H9 (cell line): Measurements from ENCODE around the gene PNMA6F. TPM values are rescaled to one million over a fixed set of nuclear protein-coding genes. Genes with fewer than 3 reads are reported as not detected.

ENCODE experiments used
- DNase-seq: peaks from one replicate; pipeline ENCODE4 v3.0.0-alpha.2; 2017
- H2AFZ ChIP-seq: one replicate; pipeline ENCODE4 v1.6.1; 2013; ENCODE audit warnings: mild to moderate bottlenecking, low read length, control low read depth, moderate library complexity
- H2AK5ac ChIP-seq: 2 replicates; pipeline ENCODE4 v1.6.1; 2013; ENCODE audit warnings: low read length, control low read depth, mixed read lengths; ENCODE audit not compliant: insufficient read length
- H2BK120ac ChIP-seq: one replicate; pipeline ENCODE4 v1.6.1; 2013; ENCODE audit warnings: low read depth, mild to moderate bottlenecking, low read length, control low read depth, inconsistent platforms; ENCODE audit not compliant: poor library complexity, severe bottlenecking
- H2BK12ac ChIP-seq: 2 replicates; pipeline ENCODE4 v1.6.1; 2013; ENCODE audit warnings: low read length, control low read depth, mixed read lengths, low read depth; ENCODE audit not compliant: insufficient read length
- H2BK15ac ChIP-seq: 2 replicates; pipeline ENCODE4 v1.6.1; 2013; ENCODE audit warnings: low read depth, low read length, control low read depth
- H2BK20ac ChIP-seq: one replicate; pipeline ENCODE4 v1.6.1; 2013; ENCODE audit warnings: low read depth, mild to moderate bottlenecking, low read length, control low read depth, inconsistent platforms; ENCODE audit not compliant: poor library complexity, severe bottlenecking
- H2BK5ac ChIP-seq: 2 replicates; pipeline ENCODE4 v1.6.1; 2013; ENCODE audit warnings: low read length, control low read depth, mixed read lengths; ENCODE audit not compliant: insufficient read length
- H3K14ac ChIP-seq: 2 replicates; pipeline ENCODE4 v1.6.1; 2013; ENCODE audit warnings: low read length, control low read depth; ENCODE audit not compliant: insufficient read depth
- H3K18ac ChIP-seq: 2 replicates; pipeline ENCODE4 v1.6.1; 2013; ENCODE audit warnings: low read depth, mild to moderate bottlenecking, mixed read lengths, low read length, control low read depth; ENCODE audit not compliant: insufficient read length
- H3K23ac ChIP-seq: 2 replicates; pipeline ENCODE4 v1.6.1; 2013; ENCODE audit warnings: low read length, control low read depth, mixed read lengths, low read depth; ENCODE audit not compliant: insufficient read length
- H3K23me2 ChIP-seq: 2 replicates; pipeline ENCODE4 v1.6.1; 2013; ENCODE audit warnings: low read depth, mild to moderate bottlenecking, mixed read lengths, low read length, control low read depth; ENCODE audit not compliant: insufficient read length, poor library complexity, severe bottlenecking
- H3K27ac ChIP-seq: 2 replicates; pipeline ENCODE4 v1.5.1; 2013; ENCODE audit warnings: low read length, control low read depth, mixed read lengths, low read depth; ENCODE audit not compliant: insufficient read length
- H3K27me3 ChIP-seq: 2 replicates; pipeline ENCODE4 v1.6.1; 2013; ENCODE audit warnings: low read length, control low read depth, inconsistent platforms; ENCODE audit not compliant: insufficient read depth
- H3K4ac ChIP-seq: 2 replicates; pipeline ENCODE4 v1.6.1; 2013; ENCODE audit warnings: low read depth, mild to moderate bottlenecking, control low read depth, inconsistent platforms, low read length, moderate library complexity
- H3K4me1 ChIP-seq: 2 replicates; pipeline ENCODE4 v1.6.1; 2013; ENCODE audit warnings: low read length, control low read depth, inconsistent platforms; ENCODE audit not compliant: insufficient read depth
- H3K4me2 ChIP-seq: 2 replicates; pipeline ENCODE4 v1.6.1; 2013; ENCODE audit warnings: low read length, control low read depth, mixed read lengths; ENCODE audit not compliant: insufficient read length, insufficient read depth
- H3K56ac ChIP-seq: 2 replicates; pipeline ENCODE4 v1.6.1; 2013; ENCODE audit warnings: low read depth, mild to moderate bottlenecking, mixed read lengths, low read length, control low read depth; ENCODE audit not compliant: insufficient read length
- H3K79me1 ChIP-seq: 2 replicates; pipeline ENCODE4 v1.6.1; 2013; ENCODE audit warnings: low read depth, mild to moderate bottlenecking, moderate library complexity, low read length, control low read depth, inconsistent platforms; ENCODE audit not compliant: insufficient read depth, poor library complexity, severe bottlenecking
- H3K79me2 ChIP-seq: 2 replicates; pipeline ENCODE4 v1.6.1; 2013; ENCODE audit warnings: low read length, control low read depth, inconsistent platforms; ENCODE audit not compliant: insufficient read depth
- H3K9ac ChIP-seq: 2 replicates; pipeline ENCODE4 v1.6.1; 2013; ENCODE audit warnings: low read length, control low read depth, mixed read lengths; ENCODE audit not compliant: insufficient read length; ENCODE audit errors: extremely low read depth
- H3K9me3 ChIP-seq: one replicate; pipeline ENCODE4 v1.6.1; 2013; ENCODE audit warnings: low read depth, low read length, inconsistent platforms; ENCODE audit not compliant: control insufficient read depth
- H3T11ph ChIP-seq: one replicate; pipeline ENCODE4 v1.6.1; 2013; ENCODE audit warnings: mild to moderate bottlenecking, low read length, control low read depth, inconsistent platforms
- H4K20me1 ChIP-seq: one replicate; pipeline ENCODE4 v1.6.1; 2013; ENCODE audit not compliant: control insufficient read depth, insufficient read length, insufficient read depth
- H4K5ac ChIP-seq: 2 replicates; pipeline ENCODE4 v1.6.1; 2013; ENCODE audit warnings: low read depth, mild to moderate bottlenecking, mixed read lengths, low read length, control low read depth; ENCODE audit not compliant: insufficient read length
- H4K8ac ChIP-seq: replicated peaks from 2 replicates; pipeline ENCODE4 v1.6.1; 2013; ENCODE audit warnings: low read length, control low read depth, mixed read lengths, low read depth; ENCODE audit not compliant: insufficient read length
- H4K91ac ChIP-seq: 2 replicates; pipeline ENCODE4 v1.6.1; 2013; ENCODE audit warnings: low read depth, mild to moderate bottlenecking, moderate library complexity, mixed read lengths, low read length, control low read depth; ENCODE audit not compliant: insufficient read length
- H3K27ac Mint-ChIP-seq, 3 experiments: 2 replicates in 2 of 3; 3 replicates in 1 of 3; pipeline ENCODE4 v1.8.0; 2020 to 2021; ENCODE audit warnings: mixed read lengths in 3 of 3, mild to moderate bottlenecking in 1 of 3, moderate library complexity in 1 of 3
- H3K27me3 Mint-ChIP-seq: 2 replicates; pipeline ENCODE4 v1.8.0; 2021; ENCODE audit warnings: low read depth, mild to moderate bottlenecking, moderate library complexity, mixed read lengths
- H3K36me3 Mint-ChIP-seq, 3 experiments: 2 replicates in 2 of 3; 3 replicates in 1 of 3; pipeline ENCODE4 v1.8.0; 2020 to 2021; ENCODE audit warnings: low read depth in 3 of 3, mixed read lengths in 3 of 3; ENCODE audit not compliant: insufficient read depth in 1 of 3
- H3K4me1 Mint-ChIP-seq, 2 experiments: 2 replicates each; pipeline ENCODE4 v1.8.0; 2020; ENCODE audit warnings: mixed read lengths in 2 of 2
- H3K4me3 Mint-ChIP-seq, 2 experiments: 2 replicates in 1 of 2; 3 replicates in 1 of 2; pipeline ENCODE4 v1.8.0; 2020 to 2021; ENCODE audit warnings: mild to moderate bottlenecking in 2 of 2, mixed read lengths in 2 of 2, moderate library complexity in 1 of 2
- H3K9me3 Mint-ChIP-seq, 2 experiments: 2 replicates in 1 of 2; 3 replicates in 1 of 2; pipeline ENCODE4 v1.8.0; 2020; ENCODE audit warnings: mild to moderate bottlenecking in 2 of 2, mixed read lengths in 2 of 2, moderate library complexity in 1 of 2
- CTCF ChIP-seq: fragments of 200-600 bp; sonication (generic); conservative IDR thresholded peaks from 3 replicates; pipeline ENCODE4 v1.8.0; 2021; ENCODE audit warnings: antibody characterized with exemption, mild to moderate bottlenecking
- WGBS: extraction: QIAGEN DNeasy Blood & Tissue Kit; methylation state at CpG from one replicate; pipeline ENCODE4 v1.1.7; 2013; ENCODE audit warnings: missing lambda C conversion rate, low lambda C conversion rate, mixed read lengths; ENCODE audit not compliant: insufficient read length; ENCODE audit errors: extremely low coverage; 5-methylcytosine and 5-hydroxymethylcytosine counted together
- total RNA-seq: library from RNA; stranded (reverse); gene quantifications from 2 replicates; pipeline ENCODE4 v1.2.1, GENCODE V29; 2021

PNMA6F gene
- total RNA-seq, 1 experiment from 2014 or later: not detected

GRCh38 chrX:153340111-153340510 is 18.5 kb upstream of the PNMA6F start:
- Histone ChIP-seq H3K4ac (no peak overlapping the region), H2BK12ac (no peak overlapping the region), H3K9ac (no peak overlapping the region), H3K56ac (no peak overlapping the region), H3K4me1 (no peaks in the 10 kb centered on the region), H3T11ph (no peak overlapping the region), H4K5ac (no peak overlapping the region), H3K14ac (no peak overlapping the region), H2BK120ac (no peak overlapping the region), H3K79me1 (no peaks in the 10 kb centered on the region), H2BK20ac (no peak overlapping the region), H3K27me3 (no peaks in the 10 kb centered on the region), H2BK5ac (no peak overlapping the region), H3K23me2 (no peaks in the 10 kb centered on the region), H3K18ac (no peak overlapping the region), H3K9me3 (peaks cover 36% of the 10 kb centered on the region), H3K4me2 (no peak overlapping the region), H4K91ac (no peak overlapping the region), H3K79me2 (no peaks in the 10 kb centered on the region), H4K20me1 (no peaks in the 10 kb centered on the region), H4K8ac (no peak overlapping the region), H2AK5ac (no peak overlapping the region), H2AFZ (no peak overlapping the region), H3K23ac (no peak overlapping the region), H3K27ac (no peak overlapping the region), H2BK15ac (no peak overlapping the region)
- H3K9me3 Mint-ChIP-seq: peaks cover 79 to 83% of the 10 kb centered on the region in 2 experiments
- no peaks in the 10 kb centered on the region for H3K27me3 Mint-ChIP-seq
- no CpG with 5 or more reads among the region's 6 CpGs for WGBS
- H3K36me3 Mint-ChIP-seq: peaks cover 40 to 71% (median 52%) of the 10 kb centered on the region in 3 experiments
- no peak for DNase-seq
- TF ChIP-seq CTCF: no peak
- H3K4me1 Mint-ChIP-seq: peaks cover 6 to 9% of the 10 kb centered on the region in 2 experiments
- no peak overlapping the region for H3K27ac Mint-ChIP-seq
- no peak overlapping the region for H3K4me3 Mint-ChIP-seq
